SK-N-SH (cell line): ENCODE measurements around the gene LRMDA. TPM values are rescaled to one million over a fixed set of nuclear protein-coding genes. Genes with fewer than 3 reads are reported as not detected.

ENCODE experiments used
- CTCF ChIA-PET: fragments of 300-600, 350-600 bp; formaldehyde crosslinking; extraction: SDS; loops from one replicate; lab custom pipeline; 2021; lab: Yijun Ruan, JAX
- POLR2A ChIA-PET: fragments of 350-600 bp; sonication (Branson Sonifier 250); formaldehyde crosslinking; extraction: SDS; loops from one replicate; lab custom pipeline; 2020; ENCODE audit warnings: antibody characterized with exemption, inconsistent platforms; lab: Yijun Ruan, JAX
- DNase-seq: peaks from one replicate; pipeline ENCODE4 v3.0.0; 2012
- H2AFZ ChIP-seq: fragments of 200-600 bp; sonication (generic); 2 replicates; pipeline ENCODE4 v1.8.1; 2016; ENCODE audit warnings: antibody characterized with exemption, mild to moderate bottlenecking, low read depth
- H3F3A ChIP-seq: fragments of 200-600 bp; sonication (generic); replicated peaks from 2 replicates; pipeline ENCODE3; 2016; ENCODE audit warnings: antibody characterized with exemption, mild to moderate bottlenecking; ENCODE audit not compliant: insufficient read depth
- H3K27ac ChIP-seq, 2 experiments: fragments of 200-500 bp in 1 of 2; fragments of 200-600 bp in 1 of 2; sonication (Bioruptor generic) in 1 of 2; sonication (generic), shearing (Covaris generic) in 1 of 2; 2 replicates each; pipeline versions ENCODE4 v1.5.1 to v1.6.1; 2014 to 2016; ENCODE audit warnings: low read depth in 2 of 2, inconsistent platforms in 1 of 2, low read length in 1 of 2, mild to moderate bottlenecking in 1 of 2, mixed read lengths in 1 of 2
- H3K27me3 ChIP-seq: fragments of 200-600 bp; sonication (generic), shearing (Covaris generic); 2 replicates; pipeline ENCODE4 v1.6.1; 2016; ENCODE audit warnings: mixed run types; ENCODE audit not compliant: insufficient read depth
- H3K36me3 ChIP-seq, 2 experiments: fragments of 200-500 bp in 1 of 2; fragments of 200-600 bp in 1 of 2; sonication (Bioruptor generic) in 1 of 2; sonication (generic) in 1 of 2; replicated peaks in 1 of 2; 2 replicates each; pipeline versions ENCODE3 to v1.5.1; 2014 to 2016; ENCODE audit warnings: low read length in 1 of 2, mild to moderate bottlenecking in 1 of 2; ENCODE audit not compliant: insufficient read depth in 2 of 2, control insufficient read depth in 1 of 2
- H3K4me1 ChIP-seq, 2 experiments: fragments of 200-500 bp in 1 of 2; fragments of 200-600 bp in 1 of 2; sonication (Bioruptor generic) in 1 of 2; sonication (generic), shearing (Covaris generic) in 1 of 2; 2 replicates each; pipeline versions ENCODE4 v1.5.1 to v1.6.1; 2014 to 2016; ENCODE audit warnings: low read depth in 1 of 2, low read length in 1 of 2, mixed run types in 1 of 2; ENCODE audit not compliant: insufficient read depth in 2 of 2, control insufficient read depth in 1 of 2
- H3K4me2 ChIP-seq: fragments of 200-600 bp; sonication (generic), shearing (Covaris generic); 2 replicates; pipeline ENCODE4 v1.6.1; 2017; ENCODE audit warnings: mixed run types
- H3K4me3 ChIP-seq, 2 experiments: fragments of 200-500 bp in 1 of 2; fragments of 200-600 bp in 1 of 2; sonication (Bioruptor generic) in 1 of 2; sonication (generic), shearing (Covaris generic) in 1 of 2; 2 replicates each; pipeline versions ENCODE4 v1.5.1 to v1.8.1; 2014 to 2016; ENCODE audit warnings: low read depth in 2 of 2, inconsistent platforms in 1 of 2, low read length in 1 of 2, mild to moderate bottlenecking in 1 of 2, mixed read lengths in 1 of 2, moderate library complexity in 1 of 2
- H3K79me2 ChIP-seq: fragments of 200-600 bp; sonication (generic); 2 replicates; pipeline ENCODE4 v1.8.1; 2017; ENCODE audit warnings: mild to moderate bottlenecking; ENCODE audit not compliant: insufficient read depth
- H3K9ac ChIP-seq: fragments of 200-600 bp; sonication (generic); 2 replicates; pipeline ENCODE4 v1.6.1; 2017; ENCODE audit warnings: mixed run types
- H3K9me2 ChIP-seq: fragments of 200-600 bp; sonication (generic); 2 replicates; pipeline ENCODE4 v1.6.1; 2017; ENCODE audit warnings: mixed run types
- H3K9me3 ChIP-seq: fragments of 200-600 bp; sonication (generic); 2 replicates; pipeline ENCODE4 v1.6.1; 2017; ENCODE audit warnings: mixed run types, mild to moderate bottlenecking, moderate library complexity
- H4K20me1 ChIP-seq: fragments of 200-600 bp; sonication (generic); 2 replicates; pipeline ENCODE4 v1.6.1; 2017; ENCODE audit warnings: mild to moderate bottlenecking, mixed run types; ENCODE audit not compliant: insufficient read depth
- EP300 ChIP-seq, 2 experiments: IDR thresholded peaks; 2 replicates each; pipeline versions ENCODE4 v1.4.0 to v1.6.1; 2012; ENCODE audit warnings: borderline replicate concordance in 1 of 2, low read depth in 1 of 2, low read length in 1 of 2
- EZH2phosphoT487 ChIP-seq: fragments of 200-600 bp; sonication (generic); IDR thresholded peaks from 2 replicates; pipeline ENCODE4 v1.6.1; 2017; ENCODE audit warnings: low read depth, mixed run types, mild to moderate bottlenecking, antibody characterized with exemption, moderate library complexity, borderline replicate concordance
- FOSL2 ChIP-seq: IDR thresholded peaks from 2 replicates; pipeline ENCODE4 v1.4.0; 2012; ENCODE audit warnings: low read depth, mild to moderate bottlenecking, moderate library complexity, borderline replicate concordance
- GABPA ChIP-seq: IDR thresholded peaks from 2 replicates; pipeline ENCODE4 v1.4.0; 2012; ENCODE audit warnings: low read depth, mild to moderate bottlenecking
- NRF1 ChIP-seq: IDR thresholded peaks from 2 replicates; pipeline ENCODE4 v1.6.1; 2012; ENCODE audit warnings: low read depth, mild to moderate bottlenecking, low read length
- POLR2AphosphoS5 ChIP-seq: IDR thresholded peaks from 2 replicates; pipeline ENCODE4 v1.6.1; 2012; ENCODE audit warnings: low read depth, low read length
- RFX5 ChIP-seq: IDR thresholded peaks from 2 replicates; pipeline ENCODE4 v1.6.1; 2012; ENCODE audit warnings: mild to moderate bottlenecking, improper control_type of control experiment, low read length
- RXRA ChIP-seq: IDR thresholded peaks from 2 replicates; pipeline ENCODE4 v1.4.0; 2012; ENCODE audit warnings: low read depth, mild to moderate bottlenecking, borderline replicate concordance
- SIN3A ChIP-seq: IDR thresholded peaks from 2 replicates; pipeline ENCODE4 v1.6.1; 2012; ENCODE audit warnings: low read depth, mild to moderate bottlenecking, low read length, moderate library complexity, borderline replicate concordance
- TAF1 ChIP-seq: IDR thresholded peaks from 2 replicates; pipeline ENCODE4 v1.6.1; 2012; ENCODE audit warnings: low read depth, mild to moderate bottlenecking, low read length, moderate library complexity, borderline replicate concordance
- WGBS: methylation state at CpG from one replicate; pipeline ENCODE4 v1.1.6; 2017; ENCODE audit warnings: low lambda C conversion rate; 5-methylcytosine and 5-hydroxymethylcytosine counted together
- polyA plus RNA-seq, 3 experiments: library from polyadenylated mRNA; depleted of rRNA; stranded (reverse); fragments of >200 nt; gene quantifications; 2 replicates each; pipeline ENCODE4 v1.2.3, GENCODE V29; 2012
- TF ChIP-seq, protein P1 (sequence below): fragments of 150-350 bp; IDR thresholded peaks from 2 replicates; pipeline ENCODE4 v1.6.1; 2017; ENCODE audit warnings: antibody characterized with exemption, low read length, low read depth, borderline replicate concordance
- TF ChIP-seq, protein P2 (sequence below): IDR thresholded peaks from 2 replicates; pipeline ENCODE4; 2012
- TF ChIP-seq, protein P3 (sequence below): IDR thresholded peaks from 2 replicates; pipeline ENCODE4 v1.4.0; 2012; ENCODE audit warnings: low read depth, borderline replicate concordance
- TF ChIP-seq, protein P4 (sequence below): IDR thresholded peaks from 2 replicates; pipeline ENCODE4 v1.6.1; 2012; ENCODE audit warnings: mild to moderate bottlenecking, low read depth, low read length, moderate library complexity

The LRMDA gene
- polyA plus RNA-seq, 1 of the 3 experiments (the other 2 are of a cell fraction): 0.95 TPM

DNA sequence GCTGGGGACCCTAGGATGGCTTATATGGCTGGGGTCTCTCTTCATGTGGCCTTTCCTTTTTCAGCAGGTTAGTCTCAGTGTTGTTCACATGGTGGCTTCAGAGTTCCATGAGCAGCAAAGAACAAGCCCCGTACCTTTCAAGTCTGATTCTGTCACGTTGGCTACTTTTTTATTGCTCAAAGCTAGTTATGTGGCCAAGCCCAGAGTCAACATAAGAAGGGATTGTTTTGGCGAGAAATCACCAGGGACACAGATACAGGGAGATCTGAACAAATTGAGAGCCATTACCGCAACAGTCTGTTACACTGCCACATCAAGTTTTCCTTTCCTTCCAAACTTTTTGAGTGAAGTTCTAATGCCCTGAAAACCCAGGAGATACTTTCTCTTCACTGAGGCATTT lies 770.5 kb downstream of the LRMDA start:
- Histone ChIP-seq H3K79me2 (no peaks in the 10 kb centered on the region), H4K20me1 (no peaks in the 10 kb centered on the region), H3K9ac (no peak overlapping the region), H3K9me3 (no peaks in the 10 kb centered on the region), H3K27ac (no peak overlapping the region; a peak in 1 of 4 replicates), H3F3A (no peaks in the 10 kb centered on the region), H3K4me1 (no peaks in the 10 kb centered on the region), H3K4me3 (no peak overlapping the region), H2AFZ (no peak overlapping the region), H3K36me3 (no peaks in the 10 kb centered on the region), H3K27me3 (no peaks in the 10 kb centered on the region), H3K4me2 (no peak overlapping the region), H3K9me2 (no peaks in the 10 kb centered on the region)
- POLR2A ChIA-PET: no interaction called here
- 89% methylated on average over 4 of the region's 4 CpGs for WGBS
- TF ChIP-seq POLR2AphosphoS5: no peak
- TF ChIP-seq, protein P1, sequence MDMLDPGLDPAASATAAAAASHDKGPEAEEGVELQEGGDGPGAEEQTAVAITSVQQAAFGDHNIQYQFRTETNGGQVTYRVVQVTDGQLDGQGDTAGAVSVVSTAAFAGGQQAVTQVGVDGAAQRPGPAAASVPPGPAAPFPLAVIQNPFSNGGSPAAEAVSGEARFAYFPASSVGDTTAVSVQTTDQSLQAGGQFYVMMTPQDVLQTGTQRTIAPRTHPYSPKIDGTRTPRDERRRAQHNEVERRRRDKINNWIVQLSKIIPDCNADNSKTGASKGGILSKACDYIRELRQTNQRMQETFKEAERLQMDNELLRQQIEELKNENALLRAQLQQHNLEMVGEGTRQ: no peak
- no peak for TF ChIP-seq SIN3A
- no peak for TF ChIP-seq EP300 (IDR thresholded peaks at IDR 0.05; ENCODE audit: borderline replicate concordance in 1 of 2, low read depth in 1 of 2, low read length in 1 of 2)
- no peak for TF ChIP-seq NRF1
- TF ChIP-seq TAF1: no peak
- TF ChIP-seq, protein P2, sequence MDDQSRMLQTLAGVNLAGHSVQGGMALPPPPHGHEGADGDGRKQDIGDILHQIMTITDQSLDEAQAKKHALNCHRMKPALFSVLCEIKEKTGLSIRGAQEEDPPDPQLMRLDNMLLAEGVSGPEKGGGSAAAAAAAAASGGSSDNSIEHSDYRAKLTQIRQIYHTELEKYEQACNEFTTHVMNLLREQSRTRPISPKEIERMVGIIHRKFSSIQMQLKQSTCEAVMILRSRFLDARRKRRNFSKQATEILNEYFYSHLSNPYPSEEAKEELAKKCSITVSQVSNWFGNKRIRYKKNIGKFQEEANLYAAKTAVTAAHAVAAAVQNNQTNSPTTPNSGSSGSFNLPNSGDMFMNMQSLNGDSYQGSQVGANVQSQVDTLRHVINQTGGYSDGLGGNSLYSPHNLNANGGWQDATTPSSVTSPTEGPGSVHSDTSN: no peak
- TF ChIP-seq, protein P3, sequence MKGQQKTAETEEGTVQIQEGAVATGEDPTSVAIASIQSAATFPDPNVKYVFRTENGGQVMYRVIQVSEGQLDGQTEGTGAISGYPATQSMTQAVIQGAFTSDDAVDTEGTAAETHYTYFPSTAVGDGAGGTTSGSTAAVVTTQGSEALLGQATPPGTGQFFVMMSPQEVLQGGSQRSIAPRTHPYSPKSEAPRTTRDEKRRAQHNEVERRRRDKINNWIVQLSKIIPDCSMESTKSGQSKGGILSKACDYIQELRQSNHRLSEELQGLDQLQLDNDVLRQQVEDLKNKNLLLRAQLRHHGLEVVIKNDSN: no peak
- TF ChIP-seq RXRA: no peak
- TF ChIP-seq, protein P4, sequence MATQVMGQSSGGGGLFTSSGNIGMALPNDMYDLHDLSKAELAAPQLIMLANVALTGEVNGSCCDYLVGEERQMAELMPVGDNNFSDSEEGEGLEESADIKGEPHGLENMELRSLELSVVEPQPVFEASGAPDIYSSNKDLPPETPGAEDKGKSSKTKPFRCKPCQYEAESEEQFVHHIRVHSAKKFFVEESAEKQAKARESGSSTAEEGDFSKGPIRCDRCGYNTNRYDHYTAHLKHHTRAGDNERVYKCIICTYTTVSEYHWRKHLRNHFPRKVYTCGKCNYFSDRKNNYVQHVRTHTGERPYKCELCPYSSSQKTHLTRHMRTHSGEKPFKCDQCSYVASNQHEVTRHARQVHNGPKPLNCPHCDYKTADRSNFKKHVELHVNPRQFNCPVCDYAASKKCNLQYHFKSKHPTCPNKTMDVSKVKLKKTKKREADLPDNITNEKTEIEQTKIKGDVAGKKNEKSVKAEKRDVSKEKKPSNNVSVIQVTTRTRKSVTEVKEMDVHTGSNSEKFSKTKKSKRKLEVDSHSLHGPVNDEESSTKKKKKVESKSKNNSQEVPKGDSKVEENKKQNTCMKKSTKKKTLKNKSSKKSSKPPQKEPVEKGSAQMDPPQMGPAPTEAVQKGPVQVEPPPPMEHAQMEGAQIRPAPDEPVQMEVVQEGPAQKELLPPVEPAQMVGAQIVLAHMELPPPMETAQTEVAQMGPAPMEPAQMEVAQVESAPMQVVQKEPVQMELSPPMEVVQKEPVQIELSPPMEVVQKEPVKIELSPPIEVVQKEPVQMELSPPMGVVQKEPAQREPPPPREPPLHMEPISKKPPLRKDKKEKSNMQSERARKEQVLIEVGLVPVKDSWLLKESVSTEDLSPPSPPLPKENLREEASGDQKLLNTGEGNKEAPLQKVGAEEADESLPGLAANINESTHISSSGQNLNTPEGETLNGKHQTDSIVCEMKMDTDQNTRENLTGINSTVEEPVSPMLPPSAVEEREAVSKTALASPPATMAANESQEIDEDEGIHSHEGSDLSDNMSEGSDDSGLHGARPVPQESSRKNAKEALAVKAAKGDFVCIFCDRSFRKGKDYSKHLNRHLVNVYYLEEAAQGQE: no peak
- TF ChIP-seq RFX5: no peak
- TF ChIP-seq GABPA: no peak
- TF ChIP-seq FOSL2: no peak
- no peak for TF ChIP-seq EZH2phosphoT487
- no peak for DNase-seq
- CTCF ChIA-PET: interaction anchor here (0.5 kb wide), 1 partner anchor 69 kb away, joined by 3 read pairs; no protein-coding TSS in a partner anchor
